ENCODE results near the gene LAG3.

DNA sequence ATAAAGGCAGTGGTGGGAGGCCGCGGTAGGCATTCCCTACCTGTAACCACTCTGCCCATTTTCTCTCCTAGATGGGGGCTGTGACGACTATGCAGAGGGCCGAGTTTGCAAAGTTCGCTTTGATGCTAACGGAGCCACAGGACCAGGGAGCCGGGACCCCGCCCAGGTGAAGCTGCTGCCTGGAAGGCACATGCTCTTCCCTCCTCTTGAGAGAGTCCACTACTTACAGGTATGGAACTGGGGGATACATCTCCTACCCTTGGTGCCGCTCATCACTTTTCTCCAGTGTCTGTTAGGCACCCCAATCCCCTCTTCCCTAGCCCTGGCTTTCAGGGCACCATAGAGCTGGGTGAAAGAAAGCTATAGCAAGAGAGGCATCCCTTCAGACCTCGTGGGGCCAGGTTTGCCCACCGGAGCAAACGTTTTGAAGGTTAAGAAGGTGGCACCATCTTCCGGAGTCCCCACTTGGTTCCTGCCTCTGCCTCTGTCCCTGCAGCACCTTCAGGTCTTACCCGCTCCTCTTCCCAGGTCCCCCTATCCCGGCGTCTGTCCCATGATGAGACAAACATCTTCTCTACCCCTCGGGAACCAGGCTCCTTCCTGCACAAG, 53.9 kb downstream of the LAG3 start:
- no peak for TF ChIP-seq EZH2 (IDR thresholded peaks at IDR 0.05; ENCODE audit: low read length)
- TF ChIP-seq, protein P1, sequence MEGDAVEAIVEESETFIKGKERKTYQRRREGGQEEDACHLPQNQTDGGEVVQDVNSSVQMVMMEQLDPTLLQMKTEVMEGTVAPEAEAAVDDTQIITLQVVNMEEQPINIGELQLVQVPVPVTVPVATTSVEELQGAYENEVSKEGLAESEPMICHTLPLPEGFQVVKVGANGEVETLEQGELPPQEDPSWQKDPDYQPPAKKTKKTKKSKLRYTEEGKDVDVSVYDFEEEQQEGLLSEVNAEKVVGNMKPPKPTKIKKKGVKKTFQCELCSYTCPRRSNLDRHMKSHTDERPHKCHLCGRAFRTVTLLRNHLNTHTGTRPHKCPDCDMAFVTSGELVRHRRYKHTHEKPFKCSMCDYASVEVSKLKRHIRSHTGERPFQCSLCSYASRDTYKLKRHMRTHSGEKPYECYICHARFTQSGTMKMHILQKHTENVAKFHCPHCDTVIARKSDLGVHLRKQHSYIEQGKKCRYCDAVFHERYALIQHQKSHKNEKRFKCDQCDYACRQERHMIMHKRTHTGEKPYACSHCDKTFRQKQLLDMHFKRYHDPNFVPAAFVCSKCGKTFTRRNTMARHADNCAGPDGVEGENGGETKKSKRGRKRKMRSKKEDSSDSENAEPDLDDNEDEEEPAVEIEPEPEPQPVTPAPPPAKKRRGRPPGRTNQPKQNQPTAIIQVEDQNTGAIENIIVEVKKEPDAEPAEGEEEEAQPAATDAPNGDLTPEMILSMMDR (optimal IDR thresholded peaks at IDR 0.05 in 1 of 3, IDR thresholded peaks at IDR 0.05 in 1 of 3, conservative IDR thresholded peaks at IDR 0.05 in 1 of 3; ENCODE audit: extremely low read depth in 1 of 3, insufficient read depth in 2 of 3, low read length in 3 of 3): no peak
